PC-9 (cell line): Measurements from ENCODE around the gene TIGD7.

Experiments used
- CTCF ChIP-seq: fragments of 200-600 bp; sonication (generic); conservative IDR thresholded peaks from 2 replicates; pipeline ENCODE4 v1.6.1; 2017; ENCODE audit warnings: mixed run types, antibody characterized with exemption, mild to moderate bottlenecking, moderate library complexity
- EZH2 ChIP-seq: fragments of 200-600 bp; sonication (generic); IDR thresholded peaks from 2 replicates; pipeline ENCODE4 v1.8.0; 2017; ENCODE audit warnings: antibody characterized with exemption, low read depth

GRCh38 chr16:3266873-3267537, 38.2 kb downstream of the TIGD7 start:
- TF ChIP-seq CTCF, result peak; percentile 59
- TF ChIP-seq EZH2, result no peak
